ENCODE data around the gene ZFPL1.

ZFPL1 gene

GRCh38 chr11:65095974-65096806 lies 12.2 kb downstream of the ZFPL1 start, which contains the start of gene VPS51:
Gene VPS51 (plus strand): TSS chr11:65096214. CDS start chr11:65096251, 37 bp downstream.
- DNase-seq (ENCODE audit: low read depth): peak; percentile 78

- DNase-seq (ENCODE audit: low read depth): no peak
Measured at GRCh38 chr11:65096926-65097325, 12.9 kb downstream of the ZFPL1 start.

DNA sequence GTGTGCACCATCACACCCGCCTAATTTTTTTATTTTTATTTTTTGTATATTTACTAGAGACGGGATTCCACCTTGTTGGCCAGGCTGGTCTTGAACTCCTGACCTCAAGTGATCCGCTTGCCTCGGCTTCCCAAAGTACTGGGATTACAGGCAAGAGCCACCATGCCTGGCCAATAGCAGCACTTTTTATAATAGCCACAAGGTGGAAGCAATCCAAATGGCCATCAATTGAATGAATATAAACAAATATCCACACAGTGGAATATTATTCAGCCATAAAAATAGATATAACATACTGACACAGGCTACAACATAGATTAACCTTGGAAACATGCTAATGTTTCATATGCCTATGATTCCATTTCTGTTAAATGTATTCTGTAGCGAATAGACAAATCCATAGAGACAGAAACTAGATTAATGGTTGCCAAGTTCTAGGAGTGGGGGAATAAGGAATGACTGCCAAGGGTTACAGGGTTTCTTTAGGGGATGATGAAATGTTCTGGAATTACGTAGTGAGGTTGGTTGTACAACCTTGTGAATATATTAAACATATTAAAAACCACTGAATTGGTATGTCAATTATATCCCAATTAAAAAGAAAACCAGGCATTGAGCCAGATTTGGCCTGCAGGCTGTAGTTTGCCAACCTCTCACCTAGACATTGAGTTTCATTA lies 16.8 kb downstream of the ZFPL1 start:
- no peak for DNase-seq (ENCODE audit: low read depth)

DNA sequence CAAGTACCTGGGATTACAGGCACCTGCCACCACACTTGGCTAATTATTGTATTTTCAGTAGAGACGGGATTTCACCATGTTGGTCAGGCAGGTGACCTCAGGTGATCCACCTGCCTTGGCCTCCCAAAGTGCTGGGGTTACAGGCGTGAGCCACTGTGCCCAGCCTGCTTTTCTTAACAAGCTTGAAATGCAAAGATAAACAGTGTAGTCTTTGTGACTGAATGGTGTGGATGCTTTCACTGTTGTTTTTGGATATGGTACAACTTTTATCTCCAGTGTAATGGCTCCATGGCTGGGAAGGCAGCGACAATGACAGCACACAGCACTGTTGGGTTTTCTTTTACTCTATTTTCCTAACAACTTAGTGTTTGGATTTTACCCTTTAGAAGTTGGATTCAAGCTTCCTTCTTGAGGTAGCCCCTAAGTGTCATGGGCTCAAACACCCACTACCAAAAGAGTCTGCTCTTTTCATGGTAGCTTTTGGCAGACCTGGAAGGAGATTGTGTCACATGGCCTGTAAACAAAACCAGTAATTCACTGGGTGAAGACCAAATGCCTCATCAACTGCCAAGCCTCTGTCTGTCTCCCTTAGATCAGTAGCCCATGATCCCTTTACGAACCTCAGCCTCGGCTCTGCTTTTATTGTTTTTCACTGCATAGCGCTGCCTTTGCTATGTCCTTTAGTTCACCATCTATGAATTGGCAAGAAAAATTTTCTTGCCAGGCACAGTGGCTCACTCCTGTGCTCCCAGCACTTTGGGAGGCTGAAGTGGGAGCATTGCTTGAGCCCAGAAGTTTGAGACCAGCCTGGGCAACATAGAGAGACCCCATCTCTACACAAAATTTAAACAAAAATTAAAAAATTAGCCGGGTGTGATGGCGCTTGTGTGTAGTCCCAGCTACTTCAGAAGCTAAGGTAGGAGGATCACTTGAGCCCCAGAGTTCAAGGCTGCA lies 18.4 kb downstream of the ZFPL1 start:
- no peak for DNase-seq (ENCODE audit: low read depth)

DNA sequence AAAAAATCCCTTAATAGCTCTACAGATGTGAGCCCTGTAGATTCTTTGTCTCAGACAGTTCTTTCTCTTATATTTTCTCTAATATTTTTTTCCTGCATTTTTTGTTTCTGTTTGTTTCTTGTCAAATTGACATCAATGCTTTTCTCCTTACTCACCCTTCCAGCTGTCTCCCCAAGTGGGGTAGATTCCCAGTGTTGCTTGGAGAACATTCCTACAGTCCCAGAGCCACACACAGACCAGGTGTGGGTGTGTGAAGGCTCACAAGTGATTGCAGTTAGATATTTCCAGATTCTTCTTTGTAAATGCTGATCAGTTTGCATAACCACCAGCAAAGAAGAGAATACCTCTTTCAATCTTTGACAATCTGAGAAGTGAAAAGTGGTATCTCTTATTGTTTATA lies 19.5 kb downstream of the ZFPL1 start:
- DNase-seq (ENCODE audit: low read depth): no peak

DNA sequence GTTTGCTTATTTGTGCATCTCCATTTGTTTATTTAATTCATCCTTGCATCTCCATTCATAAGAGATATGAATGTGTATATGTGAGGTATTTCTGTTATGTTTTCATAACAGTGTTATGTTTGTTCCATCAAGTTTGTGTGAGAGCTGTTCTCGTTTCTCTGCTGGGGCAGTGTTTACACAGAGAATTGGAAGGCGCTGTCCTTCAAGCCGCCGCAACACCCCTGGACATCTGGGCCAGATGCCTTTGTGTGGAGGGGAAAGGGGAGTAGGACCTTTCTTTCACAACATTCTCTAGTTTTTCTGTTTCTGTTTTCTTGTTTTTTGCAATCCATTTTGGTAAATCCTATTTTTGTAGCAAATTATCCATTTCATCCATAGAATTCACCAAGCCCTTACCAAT lies 20.6 kb downstream of the ZFPL1 start:
- DNase-seq (ENCODE audit: low read depth): no peak

- DNase-seq (ENCODE audit: low read depth): no peak
Measured at GRCh38 chr11:65107078-65107477, 23.1 kb downstream of the ZFPL1 start.

- DNase-seq (ENCODE audit: low read depth): no peak
Measured at GRCh38 chr11:65107751-65108468, 23.9 kb downstream of the ZFPL1 start.

DNA sequence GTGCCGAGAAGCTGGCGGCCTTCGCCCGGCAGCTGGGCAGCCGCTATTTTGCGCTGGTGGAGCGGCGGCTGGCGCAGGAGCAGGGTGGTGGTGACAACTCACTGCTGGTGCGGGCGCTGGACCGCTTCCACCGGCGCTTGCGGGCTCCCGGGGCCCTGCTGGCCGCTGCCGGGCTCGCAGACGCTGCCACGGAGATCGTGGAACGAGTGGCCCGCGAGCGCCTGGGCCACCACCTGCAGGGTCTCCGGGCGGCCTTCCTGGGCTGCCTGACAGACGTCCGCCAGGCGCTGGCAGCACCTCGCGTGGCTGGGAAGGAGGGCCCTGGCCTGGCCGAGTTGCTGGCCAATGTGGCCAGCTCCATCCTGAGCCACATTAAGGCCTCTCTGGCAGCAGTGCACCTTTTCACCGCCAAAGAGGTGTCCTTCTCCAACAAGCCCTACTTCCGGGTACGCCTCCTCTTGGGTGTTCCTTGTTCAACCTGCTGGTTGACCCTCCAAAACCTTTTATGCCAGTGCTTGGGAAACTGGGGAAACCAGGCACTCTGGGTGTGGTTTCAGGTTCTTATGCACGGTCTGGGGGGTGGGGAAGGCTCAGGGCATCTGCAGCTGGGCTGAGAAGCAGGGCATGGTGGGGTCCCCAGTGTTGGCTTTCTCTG lies 24.6 kb downstream of the ZFPL1 start:
- DNase-seq (ENCODE audit: low read depth): no peak

- no peak for DNase-seq (ENCODE audit: low read depth)
Measured at GRCh38 chr11:65109231-65110198, 25.5 kb downstream of the ZFPL1 start.

DNA sequence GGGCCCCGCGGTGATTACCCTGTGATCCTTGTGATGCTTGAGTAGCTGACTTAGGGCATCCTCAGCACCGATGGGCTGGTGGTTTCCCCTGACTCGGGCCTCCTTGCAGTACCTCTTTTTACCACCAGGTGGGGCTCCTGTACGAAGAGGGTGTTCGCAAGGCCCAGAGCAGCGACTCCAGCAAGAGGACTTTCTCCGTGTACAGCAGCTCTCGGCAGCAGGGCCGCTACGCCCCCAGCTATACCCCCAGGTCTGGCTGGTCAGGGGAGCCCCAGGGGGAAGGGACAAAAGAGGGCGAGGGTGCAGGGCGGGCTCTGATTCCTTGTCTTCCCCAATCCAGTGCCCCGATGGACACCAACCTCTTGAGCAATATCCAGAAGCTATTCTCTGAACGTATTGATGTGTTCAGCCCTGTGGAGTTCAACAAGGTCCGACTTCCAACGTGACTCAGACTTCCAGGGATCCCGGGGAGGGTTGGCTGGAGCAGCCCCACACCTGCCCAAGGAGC lies 26.4 kb downstream of the ZFPL1 start:
- peak; percentile 54 for DNase-seq (ENCODE audit: low read depth)

DNA sequence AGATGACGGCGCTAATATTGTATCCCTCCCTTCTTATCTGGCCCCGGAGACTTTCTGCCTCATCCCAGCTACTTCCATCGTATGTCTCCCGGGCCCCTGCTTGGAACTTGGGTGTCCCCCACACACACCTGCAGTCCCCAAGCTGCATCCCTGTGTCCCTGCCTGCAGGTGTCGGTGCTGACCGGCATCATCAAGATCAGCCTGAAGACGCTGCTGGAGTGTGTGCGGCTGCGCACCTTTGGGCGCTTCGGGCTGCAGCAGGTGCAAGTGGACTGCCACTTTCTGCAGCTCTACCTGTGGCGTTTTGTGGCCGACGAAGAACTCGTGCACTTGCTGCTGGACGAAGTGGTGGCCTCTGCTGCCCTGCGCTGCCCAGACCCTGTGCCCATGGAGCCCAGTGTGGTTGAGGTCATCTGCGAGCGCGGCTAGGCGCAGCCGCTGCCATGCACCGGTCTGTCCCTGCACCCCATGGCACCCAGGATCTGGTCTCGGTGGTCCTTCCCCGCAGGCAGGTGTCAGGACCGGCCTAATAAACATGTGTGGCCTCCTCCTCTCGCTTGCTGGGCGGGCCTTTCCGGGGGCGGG lies 27.2 kb downstream of the ZFPL1 start:
- DNase-seq (ENCODE audit: low read depth): no peak

DNA sequence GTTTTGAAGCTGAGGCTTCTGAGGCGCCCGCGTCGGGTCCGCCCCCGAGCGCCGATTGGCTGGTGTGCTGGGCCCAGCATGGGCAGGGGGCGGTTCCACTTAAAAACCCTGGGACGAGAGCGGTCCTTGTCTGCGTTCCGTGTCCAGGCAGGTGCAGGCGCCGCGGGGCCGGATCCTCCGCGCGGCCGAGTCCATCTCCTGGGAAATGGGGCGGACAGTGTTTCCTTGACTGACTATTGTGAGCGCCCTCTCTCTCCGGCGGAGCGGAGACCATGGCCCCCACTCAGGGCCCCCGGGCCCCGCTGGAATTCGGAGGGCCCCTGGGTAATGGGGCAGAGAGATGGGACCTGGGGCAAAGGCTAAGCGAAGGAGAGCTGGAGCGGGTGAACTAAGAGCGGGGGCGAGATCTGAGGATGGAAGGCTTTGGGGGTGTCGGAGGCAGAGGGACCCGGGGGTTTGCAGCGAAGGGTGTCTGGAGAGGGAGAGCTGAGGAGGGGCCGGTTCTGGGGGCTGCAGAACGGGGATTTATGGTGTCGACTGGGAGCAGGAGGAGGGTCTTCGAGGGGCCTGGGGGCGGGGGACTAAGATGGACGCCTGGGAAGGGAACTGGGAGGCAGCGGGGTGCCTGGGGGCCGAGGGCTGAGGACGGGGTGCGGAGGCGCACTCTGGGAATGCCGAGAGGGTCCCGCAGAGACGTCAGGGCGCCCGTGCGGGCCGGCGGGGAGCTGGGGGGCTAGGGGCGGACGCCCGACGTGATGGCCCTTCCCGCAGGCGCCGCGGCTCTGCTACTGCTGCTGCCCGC lies 27.9 kb downstream of the ZFPL1 start, which contains the start of gene TM7SF2:
Gene TM7SF2 (plus strand): TSS at position 129 of the 802 bp plus-strand sequence. CDS start 144 bp downstream, at position 273.
- DNase-seq (ENCODE audit: low read depth): peak; percentile 84

- DNase-seq (ENCODE audit: low read depth): no peak
Measured at GRCh38 chr11:65112546-65113360, 28.7 kb downstream of the ZFPL1 start.

DNA sequence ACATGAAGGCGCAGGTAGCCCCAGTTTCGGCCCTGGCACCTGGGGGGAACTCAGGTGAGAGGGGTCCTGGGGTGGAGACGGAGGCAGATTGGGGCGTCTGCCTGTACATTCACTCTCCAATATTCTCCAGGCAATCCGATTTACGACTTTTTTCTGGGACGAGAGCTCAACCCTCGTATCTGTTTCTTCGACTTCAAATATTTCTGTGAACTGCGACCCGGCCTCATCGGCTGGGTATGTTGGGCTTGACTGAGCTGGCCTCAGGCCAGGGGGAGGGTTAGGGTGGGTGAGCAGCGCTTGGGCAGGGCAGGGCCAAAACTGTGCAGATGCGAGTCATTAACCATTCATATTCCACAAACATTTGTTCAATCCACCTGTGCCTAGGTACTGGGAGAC lies 29.3 kb downstream of the ZFPL1 start:
- no peak for DNase-seq (ENCODE audit: low read depth)

DNA sequence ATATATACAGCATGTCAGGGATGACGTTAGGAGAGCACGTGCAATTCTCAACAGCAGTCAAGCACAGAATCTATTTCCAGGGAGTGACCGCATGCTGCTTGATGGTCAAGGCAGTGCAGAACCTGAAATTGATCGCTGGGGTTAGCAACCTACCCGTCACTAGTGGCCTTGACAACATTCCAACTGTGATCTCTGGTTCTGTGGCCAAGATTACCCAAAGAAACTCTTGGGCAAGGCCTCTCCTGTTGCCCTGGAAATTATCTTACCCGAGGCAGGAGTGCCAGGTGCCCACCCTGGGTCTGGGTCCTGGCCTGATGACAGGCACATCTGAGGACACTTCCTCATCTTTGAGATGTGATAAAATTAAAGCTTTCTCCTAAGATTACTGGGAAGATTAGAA lies 29.8 kb downstream of the ZFPL1 start:
- DNase-seq (ENCODE audit: low read depth): no peak

DNA sequence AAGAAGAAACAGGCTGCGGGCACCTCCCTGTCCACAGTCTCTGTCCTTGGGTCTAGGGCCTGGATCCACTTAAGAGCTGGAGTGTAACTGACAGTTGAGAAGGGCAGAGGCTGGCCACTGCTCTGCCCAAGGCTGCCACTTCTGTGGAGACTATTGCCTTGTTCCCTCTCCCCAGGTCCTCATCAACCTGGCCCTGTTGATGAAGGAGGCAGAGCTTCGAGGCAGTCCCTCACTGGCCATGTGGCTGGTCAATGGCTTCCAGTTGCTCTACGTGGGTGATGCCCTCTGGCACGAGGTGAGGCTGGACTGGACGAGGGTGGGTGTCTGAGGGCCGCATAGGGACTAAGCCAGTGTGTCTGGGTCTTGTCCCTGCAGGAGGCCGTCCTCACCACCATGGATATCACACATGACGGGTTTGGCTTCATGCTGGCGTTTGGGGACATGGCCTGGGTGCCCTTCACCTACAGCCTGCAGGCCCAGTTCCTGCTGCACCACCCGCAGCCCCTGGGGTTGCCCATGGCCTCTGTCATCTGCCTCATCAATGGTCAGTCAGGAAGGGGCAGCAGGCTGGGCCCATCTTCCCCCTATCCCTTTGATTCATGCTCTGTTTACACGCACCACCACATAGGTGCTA lies 30.6 kb downstream of the ZFPL1 start:
- DNase-seq (ENCODE audit: low read depth): no peak
